Cardiac muscle cell (in vitro differentiated cells and primary cell): Measurements from ENCODE around the gene MTUS2. TPM values are rescaled to one million over a fixed set of nuclear protein-coding genes. Genes with fewer than 3 reads are reported as not detected.

Source experiments
- DNase-seq, 2 donors: peaks; one replicate each; pipeline versions ENCODE4 v3.0.0 to v3.0.0-alpha.2; 2010 to 2017; ENCODE audit warnings: low read depth in 1 of 2, low spot score in 1 of 2
- H3K27ac ChIP-seq: fragments of 200-600 bp; sonication (generic); 2 replicates; pipeline ENCODE4 v1.5.1; 2016
- H3K27me3 ChIP-seq: fragments of 200-600 bp; sonication (generic); 2 replicates; pipeline ENCODE4 v1.6.0; 2016; ENCODE audit warnings: control low read depth
- H3K36me3 ChIP-seq: fragments of 200-600 bp; sonication (generic); 2 replicates; pipeline ENCODE4 v1.5.1; 2016; ENCODE audit warnings: control low read depth
- H3K4me1 ChIP-seq: fragments of 200-600 bp; sonication (generic); 2 replicates; pipeline ENCODE4 v1.8.1; 2017; ENCODE audit warnings: low read depth, mild to moderate bottlenecking, mixed run types
- H3K4me3 ChIP-seq: fragments of 200-600 bp; sonication (generic); 2 replicates; pipeline ENCODE4 v1.5.1; 2016; ENCODE audit warnings: mild to moderate bottlenecking
- H3K9me3 ChIP-seq: fragments of 200-600 bp; sonication (generic); 2 replicates; pipeline ENCODE4 v1.5.1; 2017; ENCODE audit warnings: low read depth, mild to moderate bottlenecking, control low read depth
- polyA plus RNA-seq: library from polyadenylated mRNA; unstranded; fragments of >200 nt; fragmentation: Nextera tagmentation; extraction: Ambion mirVana; gene quantifications from 2 replicates; pipeline ENCODE4 v1.2.1, GENCODE V29; 2016
- total RNA-seq: library from RNA; depleted of rRNA; stranded (reverse); fragments of >200 nt; gene quantifications from 2 replicates; pipeline ENCODE4 v1.2.3, GENCODE V29; 2016
- TF ChIP-seq, protein P1 (sequence below): IDR thresholded peaks from 2 replicates; pipeline ENCODE4 v1.5.1; 2012; ENCODE audit warnings: low read depth, mild to moderate bottlenecking, low read length

The MTUS2 gene
- total and polyA plus RNA-seq, 2 experiments from 2014 or later: 31.6 to 96.9 TPM

DNA sequence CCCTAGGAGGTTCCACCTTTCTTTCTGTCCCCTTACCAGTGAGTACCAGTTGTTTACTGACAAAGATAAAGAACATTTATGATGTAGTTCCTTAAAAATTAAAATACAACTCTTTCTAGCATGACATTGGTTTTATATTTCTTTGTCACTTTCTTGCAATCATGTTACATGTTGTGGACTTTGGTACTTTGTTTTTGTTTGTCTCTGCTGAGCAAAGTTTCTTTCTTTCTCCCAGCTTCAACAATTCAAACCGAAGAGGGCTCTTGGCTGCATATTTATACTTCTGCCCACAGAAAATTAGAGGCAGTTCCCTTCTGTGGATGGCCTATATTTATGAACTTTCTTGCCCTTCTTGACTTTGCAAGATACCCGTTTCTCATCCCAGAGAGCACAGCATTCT is 201.2 kb downstream of the MTUS2 start:
- H3K27ac ChIP-seq: no peak overlapping the region
- no peaks in the 10 kb centered on the region for H3K36me3 ChIP-seq
- H3K27me3 ChIP-seq: no peaks in the 10 kb centered on the region
- H3K9me3 ChIP-seq: no peaks in the 10 kb centered on the region
- no peak for DNase-seq
- no peaks in the 10 kb centered on the region for H3K4me1 ChIP-seq
- H3K4me3 ChIP-seq: no peak overlapping the region
- TF ChIP-seq, protein P1, sequence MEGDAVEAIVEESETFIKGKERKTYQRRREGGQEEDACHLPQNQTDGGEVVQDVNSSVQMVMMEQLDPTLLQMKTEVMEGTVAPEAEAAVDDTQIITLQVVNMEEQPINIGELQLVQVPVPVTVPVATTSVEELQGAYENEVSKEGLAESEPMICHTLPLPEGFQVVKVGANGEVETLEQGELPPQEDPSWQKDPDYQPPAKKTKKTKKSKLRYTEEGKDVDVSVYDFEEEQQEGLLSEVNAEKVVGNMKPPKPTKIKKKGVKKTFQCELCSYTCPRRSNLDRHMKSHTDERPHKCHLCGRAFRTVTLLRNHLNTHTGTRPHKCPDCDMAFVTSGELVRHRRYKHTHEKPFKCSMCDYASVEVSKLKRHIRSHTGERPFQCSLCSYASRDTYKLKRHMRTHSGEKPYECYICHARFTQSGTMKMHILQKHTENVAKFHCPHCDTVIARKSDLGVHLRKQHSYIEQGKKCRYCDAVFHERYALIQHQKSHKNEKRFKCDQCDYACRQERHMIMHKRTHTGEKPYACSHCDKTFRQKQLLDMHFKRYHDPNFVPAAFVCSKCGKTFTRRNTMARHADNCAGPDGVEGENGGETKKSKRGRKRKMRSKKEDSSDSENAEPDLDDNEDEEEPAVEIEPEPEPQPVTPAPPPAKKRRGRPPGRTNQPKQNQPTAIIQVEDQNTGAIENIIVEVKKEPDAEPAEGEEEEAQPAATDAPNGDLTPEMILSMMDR: no peak

DNA sequence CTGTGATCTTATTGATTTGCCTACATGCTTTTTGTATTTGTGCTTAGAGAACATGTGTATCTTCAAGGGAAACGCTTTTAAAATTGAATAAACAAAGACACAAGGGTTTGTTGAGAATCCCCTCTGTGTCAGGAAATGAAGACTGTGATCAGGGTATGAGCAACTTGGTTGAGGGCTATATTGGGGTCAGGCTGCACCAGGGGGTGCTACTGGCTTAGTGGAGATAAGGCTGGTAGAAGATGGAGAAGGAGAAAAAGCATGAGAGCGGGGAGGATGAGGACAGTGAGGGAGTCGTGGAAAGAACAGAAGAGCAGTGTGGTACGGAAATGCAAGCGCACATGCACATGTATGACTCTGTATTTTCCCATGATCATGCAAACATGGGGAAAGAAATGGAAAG is 201.6 kb downstream of the MTUS2 start:
- H3K27me3 ChIP-seq: no peaks in the 10 kb centered on the region
- no peak overlapping the region for H3K27ac ChIP-seq
- no peak for DNase-seq
- TF ChIP-seq, protein P1: no peak
- H3K4me1 ChIP-seq: no peaks in the 10 kb centered on the region
- no peaks in the 10 kb centered on the region for H3K9me3 ChIP-seq
- H3K4me3 ChIP-seq: no peak overlapping the region
- H3K36me3 ChIP-seq: no peaks in the 10 kb centered on the region

DNA sequence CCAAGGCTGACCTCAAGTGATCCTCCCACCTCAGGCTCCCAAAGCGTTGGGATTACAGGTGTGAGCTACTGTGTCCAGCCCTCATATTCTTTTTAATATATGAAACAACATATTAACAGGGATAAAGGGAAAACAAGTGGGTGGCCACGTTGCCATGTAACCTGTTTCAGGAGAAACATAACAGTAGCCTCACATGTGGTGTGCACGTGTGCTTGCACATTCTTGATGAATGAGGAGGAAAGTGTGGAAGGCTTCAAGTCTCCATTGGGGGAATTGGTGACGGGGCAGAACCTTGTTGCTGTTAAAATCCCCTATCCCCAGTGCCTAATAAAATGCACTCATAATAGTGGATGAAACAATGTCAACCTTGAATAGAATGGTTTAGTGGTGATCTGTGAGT is 202.3 kb downstream of the MTUS2 start:
- Histone ChIP-seq H3K4me3 (no peak overlapping the region), H3K9me3 (no peaks in the 10 kb centered on the region), H3K4me1 (no peaks in the 10 kb centered on the region), H3K36me3 (no peaks in the 10 kb centered on the region), H3K27me3 (no peaks in the 10 kb centered on the region), H3K27ac (no peak overlapping the region)
- no peak for DNase-seq
- TF ChIP-seq, protein P1: no peak

DNA sequence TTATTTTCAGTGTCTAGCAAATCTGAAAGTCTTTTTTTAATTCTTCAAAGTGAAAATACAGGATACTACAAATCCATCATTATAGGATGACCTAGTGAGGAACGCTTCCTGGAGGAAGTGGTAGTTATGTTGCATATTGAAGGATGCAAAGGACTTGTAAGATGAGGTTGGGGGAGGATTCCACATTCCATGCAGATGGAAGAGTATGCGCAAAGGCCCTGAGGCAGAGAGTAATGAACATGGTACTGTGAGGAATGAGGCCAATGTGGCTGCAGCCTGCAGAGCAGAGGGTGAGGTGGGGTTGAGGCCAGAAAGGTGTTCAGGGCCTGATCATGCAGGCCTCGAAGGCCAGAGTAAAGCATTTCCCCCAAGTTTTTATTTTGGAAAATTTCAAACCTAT is 202.8 kb downstream of the MTUS2 start:
- Histone ChIP-seq H3K27ac (no peak overlapping the region), H3K4me1 (no peaks in the 10 kb centered on the region), H3K36me3 (no peaks in the 10 kb centered on the region), H3K27me3 (no peaks in the 10 kb centered on the region), H3K9me3 (no peaks in the 10 kb centered on the region), H3K4me3 (no peak overlapping the region)
- TF ChIP-seq, protein P1: no peak
- DNase-seq: no peak

DNA sequence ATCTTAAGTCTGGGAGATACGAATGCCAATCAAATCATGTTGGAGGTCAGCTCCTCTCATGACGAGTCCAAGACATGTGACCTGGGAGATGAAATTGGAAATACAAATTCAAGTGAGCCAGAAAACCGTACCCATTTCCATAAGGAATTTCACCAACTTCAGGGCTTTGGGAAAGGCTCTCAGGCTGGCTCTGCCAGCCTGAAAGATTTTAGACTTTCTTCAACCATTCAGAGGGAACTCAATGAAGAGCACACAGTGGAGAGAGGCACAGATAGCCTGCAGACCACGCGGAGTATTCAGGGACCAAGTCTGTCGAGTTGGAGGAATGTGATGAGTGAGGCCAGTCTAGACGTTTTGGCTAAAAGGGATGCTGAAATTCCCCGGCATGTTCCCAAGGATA is 204.6 kb downstream of the MTUS2 start:
- H3K9me3 ChIP-seq: no peaks in the 10 kb centered on the region
- no peaks in the 10 kb centered on the region for H3K36me3 ChIP-seq
- H3K4me1 ChIP-seq: no peaks in the 10 kb centered on the region
- H3K27ac ChIP-seq: no peak overlapping the region
- no peaks in the 10 kb centered on the region for H3K27me3 ChIP-seq
- H3K4me3 ChIP-seq: no peak overlapping the region
- no peak for DNase-seq
- TF ChIP-seq, protein P1: no peak

DNA sequence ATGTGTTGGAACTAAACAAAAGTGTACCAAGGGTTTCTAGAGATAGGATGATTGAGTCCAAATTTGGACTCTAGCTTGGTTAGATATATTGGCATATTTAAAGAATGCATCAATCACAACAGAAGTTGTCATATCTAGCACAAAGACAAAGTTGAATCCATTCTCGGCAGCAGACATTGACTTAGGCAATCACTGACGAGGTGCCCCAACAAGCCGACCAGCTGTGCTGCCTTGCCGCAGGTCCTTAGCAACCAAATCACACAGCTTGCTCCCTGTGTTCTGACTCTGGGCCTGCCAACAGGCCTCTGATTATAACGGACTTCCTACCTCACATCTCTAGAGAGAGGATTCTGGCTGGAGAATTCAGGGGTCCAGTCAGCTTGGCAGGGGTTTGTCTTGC is 208.7 kb downstream of the MTUS2 start:
- no peak for DNase-seq
- H3K9me3 ChIP-seq: no peaks in the 10 kb centered on the region
- H3K27ac ChIP-seq: no peak overlapping the region
- H3K27me3 ChIP-seq: no peaks in the 10 kb centered on the region
- no peaks in the 10 kb centered on the region for H3K4me1 ChIP-seq
- no peak overlapping the region for H3K4me3 ChIP-seq
- TF ChIP-seq, protein P1: no peak
- H3K36me3 ChIP-seq: no peaks in the 10 kb centered on the region
